ENCODE measurements around the gene POLR2L.

The POLR2L gene

DNA sequence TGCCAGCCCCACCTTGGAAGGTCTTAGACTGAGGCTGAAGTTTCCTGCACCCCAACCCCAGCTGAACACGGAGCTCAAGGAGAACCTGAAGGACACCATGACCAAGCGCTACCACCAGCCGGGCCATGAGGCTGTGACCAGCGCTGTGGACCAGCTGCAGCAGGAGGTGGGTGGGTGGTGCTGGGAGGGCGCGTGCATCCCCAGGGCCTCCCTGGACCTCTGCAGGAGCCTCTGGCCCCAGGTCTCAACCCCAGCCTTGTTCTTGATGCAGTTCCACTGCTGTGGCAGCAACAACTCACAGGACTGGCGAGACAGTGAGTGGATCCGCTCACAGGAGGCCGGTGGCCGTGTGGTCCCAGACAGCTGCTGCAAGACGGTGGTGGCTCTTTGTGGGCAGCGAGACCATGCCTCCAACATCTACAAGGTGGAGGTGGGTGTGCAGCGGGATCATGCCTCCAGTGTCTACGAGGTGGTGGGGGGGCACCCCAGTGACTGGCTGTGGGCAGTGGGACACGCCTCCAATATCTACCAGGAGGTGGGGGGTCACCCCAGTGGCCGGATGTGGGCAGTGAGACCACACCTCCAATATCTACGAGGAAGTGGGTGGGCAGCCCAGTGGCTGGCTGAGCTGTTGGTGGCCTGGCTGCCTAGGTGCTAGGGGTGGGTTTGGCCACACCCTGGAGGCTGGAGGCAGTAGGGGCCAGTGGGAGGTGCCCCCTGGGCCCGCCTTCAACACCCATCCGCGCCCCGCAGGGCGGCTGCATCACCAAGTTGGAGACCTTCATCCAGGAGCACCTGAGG, 4.9 kb downstream of the POLR2L start:
- no peak for DNase-seq

DNA sequence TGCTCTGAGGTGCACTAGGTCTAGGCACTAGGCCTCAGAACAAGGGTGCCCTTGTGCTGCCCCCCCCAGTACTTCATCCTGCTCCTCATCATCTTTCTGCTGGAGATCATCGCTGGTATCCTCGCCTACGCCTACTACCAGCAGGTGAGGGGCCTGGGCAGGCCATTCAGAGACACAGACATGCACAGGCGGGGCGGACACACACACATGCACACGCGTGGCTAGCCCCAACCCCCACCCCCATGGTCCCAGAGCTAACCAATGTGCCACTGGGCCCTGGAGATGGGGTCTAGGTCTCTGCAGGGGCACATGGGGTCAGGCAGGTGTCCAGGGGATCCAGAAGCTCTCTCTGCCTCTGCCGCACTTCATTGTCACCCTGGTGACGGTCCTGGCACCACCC, 5.6 kb downstream of the POLR2L start:
- DNase-seq = no peak

- DNase-seq = no peak
These were observed 6.1 kb downstream of the POLR2L start for GRCh38 chr11:836274-836673.

- DNase-seq = no peak
These were observed 7.7 kb downstream of the POLR2L start for GRCh38 chr11:834371-835316.

- no peak for DNase-seq
These were observed 8.4 kb downstream of the POLR2L start for GRCh38 chr11:833849-834311.

GRCh38 chr11:833114-833791, 9.1 kb downstream of the POLR2L start:
- DNase-seq = peak; percentile 59

- peak; percentile 59 for DNase-seq
These were observed 9.7 kb downstream of the POLR2L start, which contains the start of gene CD151 for GRCh38 chr11:832529-833113. Gene CD151 (plus strand): TSS chr11:832952. CDS start chr11:836070, 3,118 bp downstream.

- no peak for DNase-seq
These were observed 10.3 kb downstream of the POLR2L start for GRCh38 chr11:831961-832528.

GRCh38 chr11:831118-831864, 11.0 kb downstream of the POLR2L start:
- DNase-seq = no peak

- DNase-seq = peak; percentile 88
These were observed 11.8 kb downstream of the POLR2L start for GRCh38 chr11:830295-831117.

- DNase-seq = no peak
These were observed 12.5 kb downstream of the POLR2L start for GRCh38 chr11:829847-830294.

DNA sequence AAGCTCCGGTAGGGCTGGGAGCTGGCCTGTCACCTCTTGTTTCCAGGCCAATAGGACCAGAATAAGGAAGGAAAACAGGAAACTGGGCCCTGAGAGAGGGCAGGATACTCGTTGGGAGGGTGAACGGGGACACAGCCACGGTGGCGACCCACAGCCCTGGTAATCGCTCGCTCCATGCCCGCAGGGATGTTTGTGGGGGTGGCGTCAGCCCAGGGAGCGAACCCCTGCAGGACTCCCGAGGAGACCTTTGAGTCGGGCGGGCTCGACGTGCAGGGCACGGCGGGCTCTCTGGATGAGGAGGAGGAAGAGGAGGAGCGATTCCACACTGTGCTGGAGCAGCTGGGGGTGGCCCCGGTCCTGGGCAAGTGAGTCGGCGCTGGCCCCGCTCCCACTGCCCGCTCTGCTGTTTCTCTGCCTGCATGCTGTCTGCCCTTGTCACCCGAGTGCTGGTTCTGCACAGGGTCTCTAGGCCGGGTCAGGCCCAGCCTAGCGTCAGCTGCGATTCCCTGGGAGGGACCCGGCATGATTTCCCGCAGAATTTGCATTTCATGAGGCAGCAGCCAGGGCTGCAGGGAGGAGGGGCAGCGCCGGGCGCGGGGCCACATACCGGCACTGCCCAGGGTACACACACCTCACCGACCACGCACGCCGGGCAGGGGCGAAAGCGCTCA, 13.0 kb downstream of the POLR2L start:
- DNase-seq = no peak

DNA sequence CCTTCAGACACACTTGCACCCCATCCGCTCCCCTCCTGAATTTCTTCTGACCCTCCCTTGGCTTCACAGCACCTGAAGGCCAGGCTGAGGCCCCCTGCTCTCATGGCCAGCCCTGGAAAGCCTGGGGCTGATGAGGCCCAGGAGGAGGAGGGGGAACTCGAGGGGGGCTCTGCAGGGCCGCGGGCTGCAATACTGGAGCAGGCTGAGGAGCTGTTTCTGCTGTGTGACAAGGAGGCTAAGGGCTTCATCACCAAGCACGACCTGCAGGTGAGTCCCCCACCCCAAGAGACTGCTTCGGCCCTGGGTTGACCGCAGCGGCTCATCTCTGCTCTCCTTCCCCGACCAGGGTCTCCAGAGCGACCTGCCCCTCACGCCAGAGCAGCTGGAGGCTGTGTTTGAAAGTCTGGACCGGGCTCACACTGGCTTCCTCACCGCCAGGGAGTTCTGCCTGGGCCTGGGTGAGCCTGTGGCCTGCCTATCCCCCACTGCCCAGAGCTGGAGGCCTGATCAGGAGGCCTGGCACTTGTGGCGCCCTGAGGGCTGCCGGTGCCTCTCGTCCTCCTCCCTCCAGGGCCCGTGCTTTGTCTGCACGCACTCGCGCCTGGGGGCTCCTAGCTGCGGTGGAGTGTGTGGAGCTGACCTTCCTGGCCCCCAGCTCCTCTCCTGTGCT, 13.7 kb downstream of the POLR2L start:
- DNase-seq = no peak

GRCh38 chr11:827897-828192, 14.5 kb downstream of the POLR2L start, which contains the start of gene CRACR2B:
Gene CRACR2B (plus strand): TSS chr11:827919. CDS start chr11:828608, 689 bp downstream.
- DNase-seq = no peak

GRCh38 chr11:827146-827896, 15.0 kb downstream of the POLR2L start:
- peak; percentile 40 for DNase-seq

- no peak for DNase-seq
These were observed 15.5 kb downstream of the POLR2L start for GRCh38 chr11:826836-827145.

- no peak for DNase-seq
These were observed 16.1 kb downstream of the POLR2L start for GRCh38 chr11:826227-826621.

GRCh38 chr11:825366-826226, 16.7 kb downstream of the POLR2L start:
- DNase-seq = no peak

Measured in NCI-H345 (cell line).